Panc1 (cell line): Measurements from ENCODE around the gene KCNJ14.

ENCODE experiments used
- CTCF ChIP-seq: fragments of 450-650 bp; IDR thresholded peaks from 2 replicates; pipeline ENCODE4 v1.5.1; 2017; ENCODE audit warnings: mild to moderate bottlenecking
- POLR2AphosphoS5 ChIP-seq: IDR thresholded peaks from 2 replicates; pipeline ENCODE4 v1.6.1; 2012; ENCODE audit warnings: mild to moderate bottlenecking, low read depth, low read length, moderate library complexity
- REST ChIP-seq, 2 experiments: IDR thresholded peaks; 2 replicates each; pipeline ENCODE4 v1.6.1; 2011 to 2012; ENCODE audit warnings: low read depth in 2 of 2, control low read depth in 1 of 2, low read length in 1 of 2, mild to moderate bottlenecking in 1 of 2, moderate library complexity in 1 of 2; ENCODE audit not compliant: insufficient read depth in 1 of 2

GRCh38 chr19:48450441-48450840, 4.9 kb upstream of the KCNJ14 start:
- TF ChIP-seq REST (IDR thresholded peaks at IDR 0.05; ENCODE audit: insufficient read depth in 1 of 2, low read depth in 2 of 2, low read length in 1 of 2) (no peak), CTCF (no peak), POLR2AphosphoS5 (no peak)
